GM12872 (cell line): Measurements from ENCODE around the gene LAMC3.

Experiments
- CTCF ChIP-seq: IDR thresholded peaks from 3 replicates; pipeline ENCODE4 v1.5.1; 2011; ENCODE audit warnings: low read depth, mild to moderate bottlenecking, low read length, moderate library complexity; ENCODE audit not compliant: insufficient read depth

The LAMC3 gene

GRCh38 chr9:131097948-131098278, 88.9 kb downstream of the LAMC3 start:
- TF ChIP-seq CTCF = no peak

DNA sequence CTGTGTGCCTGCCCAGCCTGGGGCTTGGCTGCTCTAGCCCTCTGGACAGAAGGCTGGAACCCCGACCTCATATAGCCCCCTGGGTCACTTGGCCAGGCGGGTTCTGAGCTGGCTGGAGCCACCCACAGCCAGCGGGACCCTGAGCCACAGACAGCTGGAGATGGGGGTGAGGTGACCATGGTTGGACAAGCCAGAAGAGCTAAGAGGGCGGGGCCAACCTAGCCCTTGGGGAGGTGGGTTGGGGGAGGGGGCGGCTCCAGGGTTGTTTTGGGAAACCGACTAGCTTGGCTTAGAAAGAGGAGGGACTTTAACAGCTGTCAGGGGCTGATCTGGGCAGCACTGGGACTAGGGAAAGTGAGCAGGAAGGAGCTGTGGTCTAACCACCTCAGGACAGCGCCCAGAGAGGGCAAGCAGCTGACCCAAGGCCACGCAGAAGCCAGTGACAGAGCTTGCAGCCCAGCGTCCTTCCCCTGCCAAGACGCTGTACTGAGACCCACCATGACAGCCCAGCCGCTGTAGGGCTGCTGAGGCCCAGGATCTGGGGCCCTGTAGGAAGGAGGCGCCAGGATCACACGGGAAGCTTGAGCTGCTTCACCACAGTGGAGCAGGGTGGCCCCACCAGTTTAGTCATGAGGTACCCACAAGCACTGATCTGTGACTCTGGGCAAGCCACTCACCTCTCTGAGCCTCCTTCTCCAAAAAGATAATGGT, 89.6 kb downstream of the LAMC3 start:
- no peak for TF ChIP-seq CTCF

- no peak for TF ChIP-seq CTCF
These were observed 90.2 kb downstream of the LAMC3 start for GRCh38 chr9:131099102-131099606.

GRCh38 chr9:131100445-131100844, 91.5 kb downstream of the LAMC3 start:
- no peak for TF ChIP-seq CTCF

DNA sequence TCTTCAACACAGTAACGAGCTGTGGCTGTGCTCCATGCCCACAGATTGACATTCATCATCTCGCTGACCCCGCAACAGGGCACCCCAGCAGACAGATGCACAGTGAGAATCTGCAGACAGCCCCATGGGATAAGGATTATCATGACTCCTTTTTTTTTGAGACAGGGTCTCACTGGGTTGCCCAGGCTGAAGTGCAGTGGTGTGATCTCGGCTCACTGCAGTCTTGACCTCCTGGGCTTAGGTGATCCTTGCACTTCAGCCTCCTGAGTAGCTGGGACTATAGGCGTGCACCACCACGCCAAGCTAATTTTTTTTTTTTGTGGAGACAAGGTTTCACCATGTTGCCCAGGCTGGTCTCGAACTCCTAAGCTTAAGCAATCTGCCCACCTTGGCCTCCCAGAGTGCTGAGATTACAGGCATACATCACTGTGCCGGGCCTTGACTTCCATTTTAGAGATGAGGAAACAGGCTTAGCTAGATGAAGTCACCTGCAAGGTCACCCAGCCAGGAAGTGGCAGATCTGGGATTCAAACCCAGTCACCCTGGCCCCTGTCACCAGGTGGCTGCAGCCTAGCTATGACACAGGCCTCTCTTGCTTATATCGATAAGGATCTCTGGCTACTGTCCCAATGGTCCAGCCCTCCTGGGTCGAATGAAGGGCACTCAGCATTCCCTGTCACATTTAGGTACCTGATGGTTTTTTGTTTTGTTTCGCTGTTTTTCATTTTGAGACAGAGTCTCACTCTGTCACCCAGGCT, 92.4 kb downstream of the LAMC3 start:
- no peak for TF ChIP-seq CTCF

DNA sequence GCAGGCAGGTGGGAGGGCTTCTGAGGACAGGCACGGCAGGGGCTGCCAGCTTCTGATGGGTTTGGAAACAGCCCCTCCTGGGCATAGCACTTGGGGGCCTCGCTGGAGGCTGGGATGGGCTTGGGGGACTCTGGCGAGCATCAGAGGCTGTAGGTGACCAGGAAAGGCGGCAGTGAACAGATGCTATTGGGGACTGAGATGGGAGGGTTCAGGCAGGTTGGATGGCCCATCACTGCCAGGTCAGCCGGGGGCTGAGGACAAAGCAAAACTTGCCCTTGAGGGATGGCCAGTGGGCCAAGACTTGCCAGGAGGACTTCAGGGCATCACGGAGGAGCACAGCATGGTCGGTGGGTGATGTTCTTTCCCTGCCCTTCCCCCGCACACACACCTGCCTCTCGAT, 94.0 kb downstream of the LAMC3 start:
- no peak for TF ChIP-seq CTCF

DNA sequence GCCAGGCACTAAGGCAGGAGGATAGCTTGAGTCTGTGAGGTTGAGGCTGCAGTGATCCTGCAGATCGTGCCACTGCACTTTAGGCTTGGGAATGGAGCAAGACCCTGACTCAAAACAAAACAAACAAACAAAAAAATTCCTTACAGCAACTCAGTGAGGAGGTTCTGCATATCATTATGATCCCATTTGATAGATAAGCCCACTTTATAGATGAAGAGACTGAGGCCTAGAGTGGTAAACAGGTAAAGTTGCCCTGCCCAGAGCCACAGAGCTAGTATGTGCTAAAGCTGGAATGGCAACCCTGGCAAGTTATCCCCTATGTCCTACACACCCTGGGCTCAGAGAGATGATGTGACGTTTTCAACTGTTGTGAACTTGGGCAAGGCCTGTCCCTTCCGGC, 94.6 kb downstream of the LAMC3 start:
- no peak for TF ChIP-seq CTCF
